ENCODE results near the gene PIGA.
"Not testable (repeated sequence)": the region's sequence is repeated elsewhere in the genome, so short reads cannot be mapped to it uniquely, and the experiment has no call there.

PIGA gene

GRCh38 chrX:15320297-15320696 lies 15.0 kb downstream of the PIGA start:
- no peak for DNase-seq (ENCODE audit: low read depth in 2 of 2)

- no peak for DNase-seq (ENCODE audit: low read depth in 2 of 2)
Observed at GRCh38 chrX:15319075-15319474, 16.2 kb downstream of the PIGA start.

- no peak for DNase-seq (ENCODE audit: low read depth in 2 of 2)
Observed at GRCh38 chrX:15315509-15315908, 19.8 kb downstream of the PIGA start, which contains the start of gene ASB11. Gene ASB11 (minus strand): TSS chrX:15315640. CDS start chrX:15315605, 35 bp downstream.

GRCh38 chrX:15314472-15314871 lies 20.9 kb downstream of the PIGA start:
- DNase-seq (ENCODE audit: low read depth in 2 of 2): no peak

GRCh38 chrX:15311119-15311518 lies 24.2 kb downstream of the PIGA start:
- no peak for DNase-seq (ENCODE audit: low read depth in 2 of 2)

GRCh38 chrX:15310117-15310516 lies 25.2 kb downstream of the PIGA start:
- DNase-seq (ENCODE audit: low read depth in 2 of 2): no peak

GRCh38 chrX:15305899-15306298 lies 29.4 kb downstream of the PIGA start:
- not testable (repeated sequence) for DNase-seq (ENCODE audit: low read depth in 2 of 2)

GRCh38 chrX:15301924-15302323 lies 33.4 kb downstream of the PIGA start:
- no peak for DNase-seq (ENCODE audit: low read depth in 2 of 2)

- DNase-seq (ENCODE audit: low read depth in 2 of 2): no peak
Observed at GRCh38 chrX:15299941-15300851, 35.1 kb downstream of the PIGA start.

GRCh38 chrX:15298780-15299179 lies 36.5 kb downstream of the PIGA start:
- no peak for DNase-seq (ENCODE audit: low read depth in 2 of 2)

GRCh38 chrX:15298201-15298600 lies 37.1 kb downstream of the PIGA start:
- no peak for DNase-seq (ENCODE audit: low read depth in 2 of 2)

GRCh38 chrX:15293451-15293850 lies 41.9 kb downstream of the PIGA start:
- DNase-seq (ENCODE audit: low read depth in 2 of 2): no peak

GRCh38 chrX:15292861-15293260 lies 42.5 kb downstream of the PIGA start:
- no peak for DNase-seq (ENCODE audit: low read depth in 2 of 2)

- DNase-seq (ENCODE audit: low read depth in 2 of 2): no peak
Observed at GRCh38 chrX:15277604-15278003, 57.7 kb downstream of the PIGA start.

GRCh38 chrX:15274946-15275345 lies 60.4 kb downstream of the PIGA start:
- DNase-seq (ENCODE audit: low read depth in 2 of 2): no peak

- not testable (repeated sequence) for DNase-seq (ENCODE audit: low read depth in 2 of 2)
Observed at GRCh38 chrX:15273275-15273674, 62.0 kb downstream of the PIGA start.

- no peak for DNase-seq (ENCODE audit: low read depth in 2 of 2)
Observed at GRCh38 chrX:15271757-15272156, 63.6 kb downstream of the PIGA start.

- DNase-seq (ENCODE audit: low read depth in 2 of 2): no peak
Observed at GRCh38 chrX:15269618-15270521, 65.5 kb downstream of the PIGA start, which contains the start of gene ASB9. Gene ASB9 (minus strand): TSS chrX:15270083. CDS start chrX:15269874, 209 bp downstream.
